OCI-LY3 (cell line): ENCODE data around the gene HIBCH.
"Not testable (repeated sequence)": the region's sequence is repeated elsewhere in the genome, so short reads cannot be mapped to it uniquely, and the experiment has no call there.

Experiments used
- CTCF ChIP-seq: fragments of 200-600, 300-600 bp; sonication (generic); IDR thresholded peaks from 2 replicates; pipeline ENCODE4 v1.5.1; 2014; ENCODE audit warnings: antibody characterized with exemption, low read length, low read depth
- EZH2phosphoT487 ChIP-seq: fragments of 200-600 bp; shearing (Covaris generic); IDR thresholded peaks from 2 replicates; pipeline ENCODE4 v1.6.1; 2018; ENCODE audit warnings: antibody characterized with exemption, mixed run types, low read depth

GRCh38 chr2:190335584-190335983 lies 16.0 kb upstream of the HIBCH start:
- not testable (repeated sequence) for TF ChIP-seq CTCF, EZH2phosphoT487
